NCI-H345 treated with DMSO at 0.1 percent for 48 hours (cell line): ENCODE results near the gene MTHFD1L.
"Not testable (repeated sequence)": the region's sequence is repeated elsewhere in the genome, so short reads cannot be mapped to it uniquely, and the experiment has no call there.

Source experiments
- DNase-seq: peaks from one replicate; lab custom pipeline; 2025; ENCODE audit not compliant: unreplicated experiment; lab: John Stamatoyannopoulos, UW

MTHFD1L gene

GRCh38 chr6:150865406-150866146 is at the start of gene MTHFD1L:
MTHFD1L (plus strand) TSS chr6:150865702; CDS start chr6:150865823, 121 bp downstream.
- DNase-seq, result peak; percentile 70

DNA sequence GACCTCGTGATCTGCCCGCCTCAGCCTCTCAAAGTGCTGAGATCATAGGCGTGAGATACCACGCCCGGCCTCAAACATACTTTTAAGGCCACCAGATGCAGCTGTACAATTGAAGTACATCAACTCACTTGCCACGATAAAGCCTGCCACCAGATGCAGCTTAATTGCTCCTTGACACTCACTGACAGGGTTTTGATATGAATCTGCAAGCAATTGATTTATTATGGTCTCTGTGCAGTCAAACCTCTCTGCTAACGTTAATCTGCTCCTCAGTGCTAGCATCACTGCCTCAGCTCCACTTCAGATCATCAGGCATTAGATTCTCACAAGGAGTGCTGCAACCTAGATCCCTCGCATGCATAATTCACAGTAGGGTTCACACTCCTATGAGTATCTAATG is 48.9 kb upstream of the MTHFD1L start:
- not testable (repeated sequence) for DNase-seq

DNA sequence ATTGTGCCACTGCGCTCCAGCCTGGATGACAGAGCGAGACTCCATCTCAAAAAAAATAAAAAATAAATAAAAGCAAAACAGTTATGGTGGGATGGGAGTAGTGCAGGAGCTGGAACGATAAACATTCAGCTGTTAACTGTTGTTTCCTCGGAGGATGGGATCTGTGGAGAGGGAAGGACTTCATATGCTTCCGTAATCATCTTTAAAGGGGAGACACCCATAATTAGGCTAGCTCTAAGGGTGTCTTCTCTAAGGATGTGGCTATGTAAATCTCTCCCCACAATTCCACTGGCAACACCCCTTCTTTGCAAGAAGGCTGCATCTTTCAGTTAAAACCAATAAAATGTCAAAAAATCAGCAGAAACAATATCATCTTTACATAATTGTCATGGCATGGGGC is 42.6 kb upstream of the MTHFD1L start:
- no peak for DNase-seq

DNA sequence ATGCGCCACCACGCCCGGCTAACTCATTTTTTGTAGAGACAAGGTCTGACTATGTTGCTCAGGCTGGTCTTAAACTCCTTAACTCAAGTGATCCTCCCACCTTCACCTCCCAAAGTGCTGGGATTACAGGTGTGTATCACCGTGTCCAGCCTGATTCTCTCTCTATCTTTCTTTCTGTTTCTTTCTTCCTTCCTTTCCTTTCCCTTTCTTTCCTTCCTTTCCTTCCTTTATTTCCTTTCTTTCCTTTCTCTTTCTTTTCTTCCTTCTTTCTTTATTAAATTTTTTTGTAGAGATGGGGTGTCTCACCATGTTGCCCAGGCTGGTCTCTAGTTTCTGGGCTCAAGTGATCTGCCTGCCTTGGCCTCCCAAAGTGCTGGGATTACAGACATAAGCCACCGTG is 38.7 kb upstream of the MTHFD1L start:
- DNase-seq, result no peak

GRCh38 chr6:150828107-150828506 is 37.4 kb upstream of the MTHFD1L start:
- not testable (repeated sequence) for DNase-seq

GRCh38 chr6:150830439-150831165 is 34.9 kb upstream of the MTHFD1L start:
- DNase-seq, result no peak

- DNase-seq, result no peak
Observed at GRCh38 chr6:150831577-150831976, 33.9 kb upstream of the MTHFD1L start.

- no peak for DNase-seq
Observed at GRCh38 chr6:150835620-150836019, 29.9 kb upstream of the MTHFD1L start.

DNA sequence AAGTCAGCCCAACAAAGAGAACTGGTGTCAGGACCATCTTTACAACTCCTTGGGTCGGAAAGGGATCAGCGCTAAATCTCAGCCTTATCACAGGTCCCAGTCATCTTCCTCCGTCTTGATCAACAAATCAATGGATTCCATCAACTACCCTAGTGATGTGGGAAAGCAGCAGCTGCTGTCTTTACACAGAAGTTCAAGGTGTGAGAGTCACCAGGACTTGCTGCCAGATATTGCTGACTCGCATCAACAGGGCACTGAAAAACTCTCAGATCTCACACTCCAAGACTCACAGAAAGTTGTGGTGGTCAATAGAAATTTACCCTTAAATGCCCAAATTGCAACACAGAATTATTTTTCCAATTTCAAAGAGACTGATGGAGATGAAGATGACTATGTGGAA is 25.3 kb upstream of the MTHFD1L start:
- DNase-seq, result no peak

- DNase-seq, result no peak
Observed at GRCh38 chr6:150841189-150841588, 24.3 kb upstream of the MTHFD1L start.

DNA sequence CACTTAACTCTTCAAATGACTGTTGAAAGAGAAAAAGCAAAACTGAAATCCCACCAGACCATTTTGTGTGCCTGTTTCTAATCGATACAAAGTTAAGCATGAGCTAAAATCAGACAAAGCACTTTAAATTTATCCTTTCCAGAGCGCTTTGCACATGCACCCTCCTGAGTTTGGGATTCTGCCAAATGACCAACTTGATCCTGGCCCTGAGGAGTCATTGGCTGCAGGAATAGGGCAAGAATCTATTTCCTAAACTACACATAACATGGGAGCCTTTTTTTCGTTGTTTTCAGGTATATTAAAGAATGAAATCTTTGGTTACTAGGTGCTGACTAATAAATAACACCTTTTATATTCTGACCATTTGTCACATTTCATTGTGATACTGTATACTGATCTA is 23.8 kb upstream of the MTHFD1L start:
- no peak for DNase-seq

- DNase-seq, result no peak
Observed at GRCh38 chr6:150844371-150844770, 21.1 kb upstream of the MTHFD1L start.

GRCh38 chr6:150846641-150847040 is 18.9 kb upstream of the MTHFD1L start:
- no peak for DNase-seq

DNA sequence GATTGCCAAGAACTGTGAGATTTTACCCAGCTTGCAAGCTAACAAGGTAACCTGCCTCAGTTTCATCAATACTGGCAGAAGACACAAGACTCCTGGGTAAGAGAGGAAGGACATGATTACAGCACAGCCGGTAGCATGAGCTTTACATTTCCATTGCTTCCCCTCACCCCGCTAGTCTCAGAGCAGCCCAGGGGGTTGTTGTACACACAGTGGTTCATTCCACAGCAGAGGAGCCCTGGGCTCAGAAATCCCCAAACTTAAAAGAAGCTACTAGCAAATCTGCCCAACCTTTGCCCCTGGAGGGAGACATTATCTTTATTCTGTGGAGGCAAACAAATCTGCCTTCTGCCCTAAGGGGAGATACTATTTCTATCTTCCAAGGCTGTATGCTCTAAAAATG is 17.1 kb upstream of the MTHFD1L start:
- no peak for DNase-seq

DNA sequence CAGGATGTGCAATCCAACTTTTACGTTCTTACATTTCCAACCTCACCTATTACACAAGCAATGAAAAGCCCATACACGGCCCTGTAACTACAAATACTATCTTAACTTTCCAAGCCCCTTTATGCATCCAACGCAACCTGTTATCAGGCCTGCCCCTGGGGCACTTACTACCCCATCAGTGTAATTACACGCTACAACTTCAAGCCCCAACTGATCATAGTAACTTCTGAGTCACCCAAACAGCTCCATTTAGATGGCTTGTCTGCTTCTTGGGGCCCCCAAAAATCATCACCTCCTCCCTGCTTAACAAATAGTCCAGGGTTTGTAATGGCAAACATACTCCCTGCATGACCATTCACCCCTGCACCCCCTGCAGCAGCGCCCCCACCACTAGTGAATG is 11.1 kb upstream of the MTHFD1L start:
- not testable (repeated sequence) for DNase-seq

DNA sequence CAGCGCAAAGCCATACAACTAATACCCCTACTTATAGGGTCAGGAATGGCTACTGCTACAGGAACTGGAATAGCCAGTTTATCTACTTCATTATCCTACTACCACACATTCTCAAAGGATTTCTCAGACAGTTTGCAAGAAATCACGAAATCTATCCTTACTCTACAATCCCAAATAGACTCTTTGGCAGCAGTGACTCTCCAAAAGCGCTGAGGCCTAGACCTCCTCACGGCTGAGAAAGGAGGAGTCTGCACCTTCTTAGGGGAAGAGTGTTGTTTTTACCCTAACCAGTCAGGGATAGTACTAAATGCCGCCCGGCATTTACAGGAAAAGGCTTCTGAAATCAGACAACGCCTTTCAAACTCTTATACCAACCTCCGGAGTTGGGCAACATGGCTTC is 10.3 kb upstream of the MTHFD1L start:
- DNase-seq, result not testable (repeated sequence)

GRCh38 chr6:150857062-150857944 is 8.2 kb upstream of the MTHFD1L start:
- DNase-seq, result no peak

GRCh38 chr6:150857945-150858308 is 7.6 kb upstream of the MTHFD1L start:
- DNase-seq, result no peak

- not testable (repeated sequence) for DNase-seq
Observed at GRCh38 chr6:150861448-150862168, 3.9 kb upstream of the MTHFD1L start.

DNA sequence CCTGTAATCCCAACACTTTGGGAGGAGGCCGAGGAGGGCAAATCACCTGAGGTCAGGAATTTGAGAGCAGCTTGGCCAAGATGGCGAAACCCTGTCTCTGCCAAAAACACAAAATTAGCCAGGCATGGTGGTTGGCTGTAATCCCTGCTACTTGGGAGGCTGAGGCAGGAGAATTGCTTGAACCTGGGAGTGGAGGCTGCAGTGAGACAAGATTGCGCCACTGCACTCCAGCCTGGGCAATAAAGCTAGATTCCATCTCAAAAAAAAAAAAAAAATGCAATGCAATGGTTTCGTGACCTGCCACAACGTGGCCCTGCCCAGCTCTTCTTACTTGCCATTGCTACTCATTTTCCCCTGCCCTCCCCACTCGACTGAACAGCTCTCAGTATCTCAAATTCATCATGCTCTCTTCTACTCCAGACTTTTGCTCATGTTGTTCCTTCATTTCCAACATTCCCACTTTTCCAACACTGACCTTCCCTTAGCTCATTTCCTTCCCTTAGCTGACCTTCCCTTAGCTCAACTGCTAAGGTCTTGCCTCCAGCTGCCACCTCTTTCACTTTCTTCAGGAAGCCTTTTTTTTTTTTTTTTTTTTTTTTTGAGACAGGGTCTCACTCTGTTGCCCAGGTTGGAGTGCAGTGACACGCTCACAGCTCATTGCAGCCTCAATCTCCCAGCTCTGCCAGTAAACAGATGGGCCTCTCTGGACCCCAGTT is 2.1 kb upstream of the MTHFD1L start:
- DNase-seq, result no peak
